ENCODE data around the gene TAS2R30.
"Not testable (repeated sequence)": the region's sequence is repeated elsewhere in the genome, so short reads cannot be mapped to it uniquely, and the experiment has no call there.

The TAS2R30 gene

GRCh38 chr12:11130382-11130781 is 4.1 kb downstream of the TAS2R30 start:
- DNase-seq (ENCODE audit: low read depth, low spot score): no peak

GRCh38 chr12:11114130-11114529 is 20.3 kb downstream of the TAS2R30 start:
- DNase-seq (ENCODE audit: low read depth, low spot score): not testable (repeated sequence)

DNA sequence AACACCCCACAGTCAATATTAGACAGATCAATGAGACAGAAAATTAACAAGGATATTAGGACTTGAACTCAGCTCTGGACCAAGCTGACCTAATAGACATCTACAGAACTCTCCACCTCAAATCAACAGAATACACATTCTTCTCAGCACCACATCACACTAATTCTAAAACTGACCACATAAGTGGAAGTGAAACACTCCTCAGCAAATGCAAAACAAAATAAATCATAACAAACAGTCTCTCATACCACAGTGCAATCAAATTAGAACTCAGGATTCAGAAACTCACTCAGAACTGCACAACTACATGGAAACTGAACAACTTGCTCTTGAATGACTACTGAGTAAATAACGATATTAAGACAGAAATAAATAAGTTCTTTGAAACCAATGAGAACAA is 23.2 kb downstream of the TAS2R30 start:
- DNase-seq (ENCODE audit: low read depth, low spot score): not testable (repeated sequence)

DNA sequence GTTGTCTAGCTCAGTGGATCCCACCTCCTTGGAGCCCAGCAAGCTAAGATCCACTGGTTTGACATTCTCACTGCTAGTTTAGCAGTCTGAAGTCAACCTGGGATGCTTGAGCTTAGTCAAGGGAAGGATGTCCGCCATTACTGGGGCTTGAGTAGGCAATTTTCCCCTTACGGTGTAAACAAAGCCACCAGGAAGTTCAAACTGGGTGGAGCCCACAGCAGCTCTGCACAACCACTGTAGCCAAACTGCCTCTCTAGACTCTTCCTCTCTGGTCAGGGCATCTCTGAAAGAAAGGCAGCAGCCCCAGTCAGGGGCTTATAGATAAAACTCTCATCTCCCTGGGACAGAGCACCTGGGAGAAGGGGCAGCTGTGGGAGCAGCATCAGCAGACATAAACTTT is 25.6 kb downstream of the TAS2R30 start:
- no peak for DNase-seq (ENCODE audit: low read depth, low spot score)

DNA sequence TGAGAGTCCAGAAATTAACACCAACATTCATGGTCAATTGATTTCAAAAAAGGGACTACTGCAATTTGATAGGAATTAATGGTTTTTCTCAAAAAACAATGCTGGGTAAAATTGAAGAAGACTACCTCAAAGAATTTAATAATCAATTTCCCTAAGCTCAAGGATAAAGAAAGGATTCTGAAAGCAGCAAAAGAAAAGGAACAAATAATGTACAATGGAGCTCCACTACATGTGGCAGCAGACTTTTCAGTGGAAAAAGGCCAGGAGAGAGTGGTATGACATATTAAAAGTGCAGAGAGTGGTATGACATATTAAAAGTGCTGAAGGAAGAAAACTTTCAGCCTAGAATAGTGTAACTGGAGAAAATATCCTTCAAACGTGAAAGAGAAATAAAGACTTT is 26.7 kb downstream of the TAS2R30 start:
- no peak for DNase-seq (ENCODE audit: low read depth, low spot score)

DNA sequence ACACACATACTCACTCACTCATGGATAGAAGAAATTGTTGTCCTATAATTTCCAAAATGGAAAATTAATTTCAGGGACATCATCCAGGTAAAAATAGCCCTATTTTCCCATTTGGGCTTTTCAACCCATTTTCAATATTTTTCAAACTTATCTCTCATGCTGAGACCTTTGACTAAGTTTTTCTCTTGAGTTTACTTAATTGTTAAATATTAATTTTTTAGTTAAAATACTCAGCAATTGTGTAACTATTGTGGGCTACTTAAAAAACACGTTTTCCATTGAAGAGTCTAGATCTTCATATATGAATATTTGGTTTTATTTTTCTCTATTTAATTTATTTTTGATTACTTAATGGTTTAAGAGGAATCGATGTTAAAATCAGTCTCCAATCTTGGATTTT is 28.2 kb downstream of the TAS2R30 start:
- DNase-seq (ENCODE audit: low read depth, low spot score): no peak

- DNase-seq (ENCODE audit: low read depth, low spot score): no peak
Measured at GRCh38 chr12:11105546-11105945, 28.9 kb downstream of the TAS2R30 start.

- not testable (repeated sequence) for DNase-seq (ENCODE audit: low read depth, low spot score)
Measured at GRCh38 chr12:11094910-11095309, 39.5 kb downstream of the TAS2R30 start.

DNA sequence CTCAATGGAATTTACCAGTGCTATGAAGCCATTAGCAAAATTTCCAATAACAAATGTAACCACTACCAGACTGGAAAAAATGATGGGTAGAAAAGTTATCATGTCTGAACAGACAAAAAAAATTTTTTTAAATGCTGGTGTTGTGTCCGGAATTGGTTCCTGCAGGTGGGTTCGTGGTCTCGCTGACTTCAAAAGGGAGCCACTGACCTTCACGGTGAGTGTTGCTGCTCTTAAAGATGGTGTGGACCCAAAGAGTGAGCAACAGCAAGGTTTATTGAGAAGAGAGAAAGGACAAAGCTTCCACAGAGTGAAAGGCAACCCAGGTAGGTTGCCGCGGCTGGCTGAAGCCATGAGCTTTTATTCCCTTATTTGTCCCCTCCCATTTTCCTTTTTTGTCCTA is 42.3 kb downstream of the TAS2R30 start, which contains the start of gene TAS2R43:
Gene TAS2R43 (minus strand): TSS at position 186 of the 400 bp plus-strand sequence. CDS start 84 bp downstream, at position 102.
- DNase-seq (ENCODE audit: low read depth, low spot score): no peak

GRCh38 chr12:11089246-11089645 is 45.2 kb downstream of the TAS2R30 start:
- DNase-seq (ENCODE audit: low read depth, low spot score): no peak

DNA sequence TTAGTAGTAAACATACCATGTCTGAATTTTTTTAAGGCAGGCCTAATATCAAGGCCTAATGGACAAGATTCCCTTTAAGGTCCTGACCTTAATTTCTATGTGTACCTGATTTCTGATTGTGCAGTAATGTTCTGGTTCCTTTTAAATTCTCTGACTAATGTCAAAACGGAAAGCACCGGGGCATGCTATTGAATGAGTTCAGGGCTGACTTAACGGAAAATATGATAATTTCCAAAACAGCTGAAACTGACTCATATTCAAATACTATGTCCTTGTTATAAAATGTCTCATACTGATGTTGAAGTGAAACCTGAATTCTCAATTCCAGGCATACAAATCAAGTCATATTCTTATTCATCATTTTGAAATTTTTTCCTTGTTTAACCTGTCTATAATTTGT is 49.0 kb downstream of the TAS2R30 start:
- no peak for DNase-seq (ENCODE audit: low read depth, low spot score)

All from activated CD4-positive, CD25-positive, alpha-beta regulatory T cell treated with anti-CD3 and anti-CD28 coated beads, Interleukin-2, amount 50 U/mL, for 16 hours (primary cell).